HL-60 (cell line): ENCODE data around the gene TRIM54.

Experiments
- POLR2AphosphoS5 ChIP-seq: IDR thresholded peaks from 2 replicates; pipeline ENCODE4 v1.6.1; 2012; ENCODE audit warnings: low read depth
- TF ChIP-seq, protein P1 (sequence below): IDR thresholded peaks from 2 replicates; pipeline ENCODE4 v1.6.1; 2012; ENCODE audit warnings: low read depth; ENCODE audit not compliant: insufficient replicate concordance

DNA sequence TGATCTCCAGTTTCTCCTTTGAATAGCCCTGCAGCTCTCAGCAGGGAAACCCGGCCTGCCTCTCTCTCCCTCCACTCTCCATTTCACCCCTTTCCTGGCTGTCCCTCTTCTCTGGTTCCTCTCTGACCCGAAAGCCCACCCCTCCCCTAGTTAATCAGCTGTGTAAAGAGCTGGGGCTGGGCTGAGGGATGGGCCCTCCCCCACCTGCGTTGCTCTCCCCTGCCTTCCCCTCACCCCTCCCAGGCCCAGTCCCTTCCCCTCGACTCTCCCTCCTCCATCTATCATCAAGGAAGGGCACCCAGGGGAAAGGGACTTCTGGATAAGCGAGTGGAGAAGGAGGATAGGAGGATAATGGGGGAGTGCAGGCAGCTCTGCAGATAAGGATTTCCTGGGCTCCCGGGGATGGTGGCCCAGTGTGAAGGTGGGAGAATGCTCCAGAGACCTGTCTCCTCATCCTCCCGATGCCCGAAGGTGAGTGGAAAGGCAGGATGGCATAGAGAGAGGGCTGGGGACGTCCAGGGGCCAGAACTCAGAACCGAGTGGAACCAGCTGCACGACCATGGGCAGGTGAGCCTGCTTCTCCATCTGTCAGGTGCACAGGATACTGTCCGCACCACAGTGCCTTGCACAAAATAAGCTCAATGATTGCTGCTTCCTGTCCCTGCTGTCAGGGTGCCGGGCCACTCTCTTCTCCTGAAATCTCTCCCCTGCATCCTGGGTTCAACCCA lies 31.4 kb upstream of the TRIM54 start:
- no peak for TF ChIP-seq POLR2AphosphoS5
- TF ChIP-seq, protein P1, sequence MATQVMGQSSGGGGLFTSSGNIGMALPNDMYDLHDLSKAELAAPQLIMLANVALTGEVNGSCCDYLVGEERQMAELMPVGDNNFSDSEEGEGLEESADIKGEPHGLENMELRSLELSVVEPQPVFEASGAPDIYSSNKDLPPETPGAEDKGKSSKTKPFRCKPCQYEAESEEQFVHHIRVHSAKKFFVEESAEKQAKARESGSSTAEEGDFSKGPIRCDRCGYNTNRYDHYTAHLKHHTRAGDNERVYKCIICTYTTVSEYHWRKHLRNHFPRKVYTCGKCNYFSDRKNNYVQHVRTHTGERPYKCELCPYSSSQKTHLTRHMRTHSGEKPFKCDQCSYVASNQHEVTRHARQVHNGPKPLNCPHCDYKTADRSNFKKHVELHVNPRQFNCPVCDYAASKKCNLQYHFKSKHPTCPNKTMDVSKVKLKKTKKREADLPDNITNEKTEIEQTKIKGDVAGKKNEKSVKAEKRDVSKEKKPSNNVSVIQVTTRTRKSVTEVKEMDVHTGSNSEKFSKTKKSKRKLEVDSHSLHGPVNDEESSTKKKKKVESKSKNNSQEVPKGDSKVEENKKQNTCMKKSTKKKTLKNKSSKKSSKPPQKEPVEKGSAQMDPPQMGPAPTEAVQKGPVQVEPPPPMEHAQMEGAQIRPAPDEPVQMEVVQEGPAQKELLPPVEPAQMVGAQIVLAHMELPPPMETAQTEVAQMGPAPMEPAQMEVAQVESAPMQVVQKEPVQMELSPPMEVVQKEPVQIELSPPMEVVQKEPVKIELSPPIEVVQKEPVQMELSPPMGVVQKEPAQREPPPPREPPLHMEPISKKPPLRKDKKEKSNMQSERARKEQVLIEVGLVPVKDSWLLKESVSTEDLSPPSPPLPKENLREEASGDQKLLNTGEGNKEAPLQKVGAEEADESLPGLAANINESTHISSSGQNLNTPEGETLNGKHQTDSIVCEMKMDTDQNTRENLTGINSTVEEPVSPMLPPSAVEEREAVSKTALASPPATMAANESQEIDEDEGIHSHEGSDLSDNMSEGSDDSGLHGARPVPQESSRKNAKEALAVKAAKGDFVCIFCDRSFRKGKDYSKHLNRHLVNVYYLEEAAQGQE = no peak
